ENCODE data around the gene AKIRIN2.

AKIRIN2 gene

GRCh38 chr6:87654875-87655454 lies 47.1 kb downstream of the AKIRIN2 start:
- DNase-seq (ENCODE audit: low read depth) = no peak

- DNase-seq (ENCODE audit: low read depth) = no peak
These were observed 47.9 kb downstream of the AKIRIN2 start for GRCh38 chr6:87654122-87654521.

- DNase-seq (ENCODE audit: low read depth) = no peak
These were observed 48.7 kb downstream of the AKIRIN2 start for GRCh38 chr6:87653074-87653962.

DNA sequence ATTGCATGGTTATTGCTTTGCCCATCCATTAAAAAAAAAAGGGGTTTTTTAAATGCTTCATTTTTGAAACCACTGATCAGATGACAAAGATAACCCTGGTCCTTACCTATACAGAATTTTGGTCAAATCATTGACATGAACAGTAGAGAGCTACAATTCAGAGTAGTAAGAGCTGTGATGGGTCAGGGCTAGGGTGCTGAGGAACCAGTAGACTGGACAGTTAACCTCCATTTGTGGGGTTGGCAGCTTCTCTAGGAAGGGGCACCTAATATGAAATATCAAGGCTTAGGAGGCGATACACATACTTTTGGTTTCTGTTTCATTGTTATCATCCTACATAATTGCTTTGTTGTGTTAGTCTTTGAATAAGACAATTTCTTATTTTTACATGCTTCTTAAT lies 57.0 kb downstream of the AKIRIN2 start:
- no peak for DNase-seq (ENCODE audit: low read depth)

GRCh38 chr6:87641065-87641692 lies 60.9 kb downstream of the AKIRIN2 start:
- DNase-seq (ENCODE audit: low read depth) = no peak

- DNase-seq (ENCODE audit: low read depth) = no peak
These were observed 62.7 kb downstream of the AKIRIN2 start for GRCh38 chr6:87639373-87639772.

DNA sequence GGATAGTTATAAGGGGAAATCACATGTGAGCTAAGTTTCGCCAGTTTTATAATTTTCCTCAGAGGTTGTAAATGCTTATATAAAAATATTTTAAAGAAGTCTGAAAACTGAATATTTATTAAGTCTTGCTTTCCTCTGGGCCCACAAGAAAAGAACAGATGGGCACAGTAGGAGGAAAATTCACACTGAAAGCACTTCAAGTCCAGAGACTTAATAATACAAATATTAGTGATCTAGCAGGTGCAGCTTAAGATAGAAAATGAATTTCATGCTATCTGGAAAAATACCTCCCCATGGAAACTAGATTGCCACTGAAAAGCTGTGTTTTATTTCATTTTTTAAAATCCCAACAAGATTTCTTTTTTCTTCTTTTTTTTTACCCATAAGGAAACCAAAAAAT lies 64.9 kb downstream of the AKIRIN2 start:
- no peak for DNase-seq (ENCODE audit: low read depth)

DNA sequence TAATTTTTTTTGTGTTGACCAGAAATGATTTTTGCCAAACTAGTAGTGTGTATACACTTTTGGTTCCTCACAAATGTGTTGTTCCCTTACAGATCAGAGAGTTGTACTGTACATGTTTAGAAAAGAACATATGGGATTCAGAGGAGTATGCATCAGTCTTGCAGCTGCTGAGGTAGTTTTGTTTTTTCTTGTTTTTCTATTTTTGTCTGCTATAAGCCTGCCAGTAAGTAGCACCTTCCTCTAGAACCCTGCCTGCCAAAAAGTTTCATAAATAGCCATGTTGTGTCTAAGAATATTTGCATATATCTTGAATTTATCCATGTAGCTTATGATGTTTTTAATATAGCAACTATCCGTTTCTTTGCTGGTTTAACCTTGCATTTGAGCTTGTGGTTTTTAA lies 65.7 kb downstream of the AKIRIN2 start:
- no peak for DNase-seq (ENCODE audit: low read depth)

DNA sequence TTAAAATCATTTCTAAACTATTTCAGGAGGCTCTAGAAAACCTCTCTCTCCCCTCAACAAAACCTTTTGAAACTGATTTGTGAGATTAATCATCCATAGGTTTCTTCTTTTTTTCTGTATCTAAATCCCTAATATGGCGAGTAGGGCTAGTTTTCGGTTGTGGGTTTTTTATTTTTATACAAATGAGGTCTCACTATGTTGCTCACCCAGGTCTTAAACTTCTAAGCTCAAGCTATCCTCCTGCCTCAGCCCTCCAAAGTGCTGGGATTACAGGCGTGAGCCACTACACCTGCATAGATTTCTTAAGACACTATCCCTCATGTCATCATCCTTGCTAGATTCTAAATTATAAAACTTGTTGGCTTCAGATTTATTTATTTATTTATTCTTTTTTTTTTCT lies 68.2 kb downstream of the AKIRIN2 start:
- no peak for DNase-seq (ENCODE audit: low read depth)

- DNase-seq (ENCODE audit: low read depth) = no peak
These were observed 71.3 kb downstream of the AKIRIN2 start for GRCh38 chr6:87630746-87631145.

- no peak for DNase-seq (ENCODE audit: low read depth)
These were observed 73.2 kb downstream of the AKIRIN2 start for GRCh38 chr6:87628881-87629280.

DNA sequence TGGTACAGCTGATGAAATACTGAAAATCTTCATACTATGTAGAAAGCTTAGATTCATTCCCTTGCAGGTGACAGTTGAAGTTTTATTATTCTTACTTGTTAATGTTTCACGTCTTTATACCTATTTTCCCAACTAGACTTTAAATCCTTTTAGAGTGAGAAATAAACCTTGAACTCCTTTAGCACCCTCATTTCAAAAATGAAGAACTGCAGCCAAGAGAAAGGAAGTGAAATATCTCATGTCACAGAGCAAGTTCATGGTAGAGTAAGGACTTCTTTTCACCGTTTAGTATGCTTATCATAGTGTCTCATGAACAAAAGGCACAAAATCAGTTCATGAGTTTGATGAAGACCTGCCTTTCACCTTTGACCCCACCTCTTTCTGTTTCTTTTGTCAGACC lies 73.6 kb downstream of the AKIRIN2 start:
- no peak for DNase-seq (ENCODE audit: low read depth)

Measured in T-helper 22 cell (primary cell).